DOHH2 (cell line): Measurements from ENCODE around the gene FAM124B.

Source experiments
- H3F3A ChIP-seq: fragments of 200-600 bp; sonication (generic), shearing (Covaris generic); 2 replicates; pipeline ENCODE4 v1.6.0; 2016; ENCODE audit warnings: antibody characterized with exemption, mild to moderate bottlenecking; ENCODE audit not compliant: control insufficient read depth, insufficient read depth
- H3K27ac ChIP-seq: fragments of 200-600 bp; sonication (generic); 2 replicates; pipeline ENCODE4 v1.5.1; 2014; ENCODE audit warnings: low read depth, mild to moderate bottlenecking, low read length, moderate library complexity
- H3K27me3 ChIP-seq: fragments of 200-600 bp; sonication (generic); 2 replicates; pipeline ENCODE4 v1.6.1; 2014; ENCODE audit warnings: mild to moderate bottlenecking, low read length, mixed read lengths; ENCODE audit not compliant: control insufficient read depth
- H3K36me3 ChIP-seq: fragments of 200-600 bp; sonication (generic); 2 replicates; pipeline ENCODE4 v1.6.1; 2014; ENCODE audit warnings: mild to moderate bottlenecking, low read length, moderate library complexity, mixed read lengths; ENCODE audit not compliant: control insufficient read depth
- H3K4me1 ChIP-seq: fragments of 200-600 bp; sonication (generic); 2 replicates; pipeline ENCODE4 v1.6.1; 2014; ENCODE audit warnings: mild to moderate bottlenecking, low read length, mixed read lengths; ENCODE audit not compliant: control insufficient read depth
- H3K4me2 ChIP-seq: fragments of 200-600 bp; sonication (generic); 2 replicates; pipeline ENCODE4 v1.6.0; 2014; ENCODE audit warnings: mild to moderate bottlenecking, low read length, moderate library complexity
- H3K4me3 ChIP-seq: fragments of 200-600 bp; sonication (generic); 2 replicates; pipeline ENCODE4 v1.5.1; 2014; ENCODE audit warnings: mild to moderate bottlenecking, low read length, mixed read lengths
- H3K79me2 ChIP-seq: fragments of 200-600 bp; sonication (generic); 2 replicates; pipeline ENCODE4 v1.6.1; 2014; ENCODE audit warnings: mild to moderate bottlenecking, low read length, mixed read lengths; ENCODE audit not compliant: control insufficient read depth
- H3K9me2 ChIP-seq: fragments of 200-600 bp; sonication (generic); replicated peaks from 2 replicates; pipeline ENCODE4 v1.6.1; 2014; ENCODE audit warnings: mild to moderate bottlenecking, low read length, mixed read lengths; ENCODE audit not compliant: control insufficient read depth
- H3K9me3 ChIP-seq: fragments of 200-600 bp; sonication (generic); 2 replicates; pipeline ENCODE4 v1.6.1; 2014; ENCODE audit warnings: antibody characterized with exemption, low read length, mixed read lengths; ENCODE audit not compliant: control insufficient read depth, insufficient read depth
- H4K20me1 ChIP-seq: fragments of 200-600 bp; sonication (generic); 2 replicates; pipeline ENCODE4 v1.6.0; 2014; ENCODE audit warnings: low read depth, mild to moderate bottlenecking, antibody characterized with exemption, low read length, moderate library complexity; ENCODE audit not compliant: control insufficient read depth, insufficient read depth
- EZH2phosphoT487 ChIP-seq: fragments of 200-600 bp; sonication (generic); IDR thresholded peaks from 2 replicates; pipeline ENCODE4 v1.6.1; 2017; ENCODE audit warnings: borderline replicate concordance, mild to moderate bottlenecking, antibody characterized with exemption, low read length, moderate library complexity, mixed read lengths
- TF ChIP-seq, protein P1 (sequence below): fragments of 200-600 bp; sonication (generic); IDR thresholded peaks from one replicate; pipeline ENCODE4 v1.5.1; 2014; ENCODE audit warnings: antibody characterized with exemption, mild to moderate bottlenecking, low read depth, low read length; ENCODE audit not compliant: poor library complexity, severe bottlenecking

The FAM124B gene

DNA sequence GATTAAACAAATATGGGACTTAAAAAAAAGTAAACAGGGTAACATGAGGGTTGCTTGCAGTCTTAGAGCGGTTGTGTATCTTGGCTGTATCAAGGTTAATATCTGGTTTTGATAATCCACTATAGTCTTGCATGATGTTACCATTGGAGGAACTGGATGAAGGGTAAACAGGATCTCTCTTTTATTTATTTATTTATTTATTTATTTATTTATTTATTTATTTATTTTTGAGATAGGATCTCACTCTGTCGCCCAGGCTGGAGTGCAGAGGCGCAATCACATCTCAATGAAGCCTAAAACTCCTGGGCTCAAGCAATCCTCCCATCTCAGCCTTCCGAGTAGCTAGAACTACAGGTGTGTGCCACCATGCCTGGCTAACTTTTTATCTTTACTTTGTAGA is 42.9 kb upstream of the FAM124B start:
- Histone ChIP-seq H4K20me1 (no peaks in the 10 kb centered on the region), H3K27me3 (peaks cover 9% of the 10 kb centered on the region), H3K9me2 (no peaks in the 10 kb centered on the region), H3K4me2 (no peak overlapping the region), H3K4me3 (no peak overlapping the region), H3K36me3 (no peaks in the 10 kb centered on the region), H3K4me1 (peaks cover 5% of the 10 kb centered on the region), H3K27ac (no peak overlapping the region), H3K9me3 (no peaks in the 10 kb centered on the region), H3K79me2 (no peaks in the 10 kb centered on the region), H3F3A (no peaks in the 10 kb centered on the region)
- TF ChIP-seq EZH2phosphoT487, result no peak
- TF ChIP-seq, protein P1, sequence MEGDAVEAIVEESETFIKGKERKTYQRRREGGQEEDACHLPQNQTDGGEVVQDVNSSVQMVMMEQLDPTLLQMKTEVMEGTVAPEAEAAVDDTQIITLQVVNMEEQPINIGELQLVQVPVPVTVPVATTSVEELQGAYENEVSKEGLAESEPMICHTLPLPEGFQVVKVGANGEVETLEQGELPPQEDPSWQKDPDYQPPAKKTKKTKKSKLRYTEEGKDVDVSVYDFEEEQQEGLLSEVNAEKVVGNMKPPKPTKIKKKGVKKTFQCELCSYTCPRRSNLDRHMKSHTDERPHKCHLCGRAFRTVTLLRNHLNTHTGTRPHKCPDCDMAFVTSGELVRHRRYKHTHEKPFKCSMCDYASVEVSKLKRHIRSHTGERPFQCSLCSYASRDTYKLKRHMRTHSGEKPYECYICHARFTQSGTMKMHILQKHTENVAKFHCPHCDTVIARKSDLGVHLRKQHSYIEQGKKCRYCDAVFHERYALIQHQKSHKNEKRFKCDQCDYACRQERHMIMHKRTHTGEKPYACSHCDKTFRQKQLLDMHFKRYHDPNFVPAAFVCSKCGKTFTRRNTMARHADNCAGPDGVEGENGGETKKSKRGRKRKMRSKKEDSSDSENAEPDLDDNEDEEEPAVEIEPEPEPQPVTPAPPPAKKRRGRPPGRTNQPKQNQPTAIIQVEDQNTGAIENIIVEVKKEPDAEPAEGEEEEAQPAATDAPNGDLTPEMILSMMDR, result no peak

DNA sequence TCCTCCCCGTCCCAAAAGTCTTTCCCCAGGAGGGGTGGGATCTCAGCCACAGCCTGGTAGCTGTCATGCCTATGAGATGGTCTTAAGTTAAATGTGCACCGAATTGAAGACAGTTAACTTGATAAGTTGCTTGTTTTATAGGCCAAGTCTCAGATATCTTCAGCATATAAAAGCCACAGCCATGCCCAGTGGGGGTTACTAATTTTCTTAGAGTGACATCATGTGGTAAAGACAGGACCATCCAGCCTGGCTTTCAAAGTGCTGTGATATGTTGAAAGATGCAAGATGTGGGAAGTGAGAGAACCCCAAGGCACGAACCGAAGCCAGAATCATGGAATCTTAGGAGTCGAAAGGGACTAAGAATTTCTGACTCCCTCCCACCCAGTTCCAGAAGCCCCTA is 42.1 kb upstream of the FAM124B start:
- no peak overlapping the region for H3K4me2 ChIP-seq
- H3K36me3 ChIP-seq, result no peaks in the 10 kb centered on the region
- H3K9me2 ChIP-seq, result no peaks in the 10 kb centered on the region
- peaks cover 5% of the 10 kb centered on the region for H3K4me1 ChIP-seq
- no peaks in the 10 kb centered on the region for H4K20me1 ChIP-seq
- no peak overlapping the region for H3K4me3 ChIP-seq
- H3K27me3 ChIP-seq, result peaks cover 9% of the 10 kb centered on the region
- no peaks in the 10 kb centered on the region for H3K79me2 ChIP-seq
- TF ChIP-seq, protein P1, result no peak
- no peak for TF ChIP-seq EZH2phosphoT487
- H3F3A ChIP-seq, result no peaks in the 10 kb centered on the region
- H3K9me3 ChIP-seq, result no peaks in the 10 kb centered on the region
- H3K27ac ChIP-seq, result no peak overlapping the region

DNA sequence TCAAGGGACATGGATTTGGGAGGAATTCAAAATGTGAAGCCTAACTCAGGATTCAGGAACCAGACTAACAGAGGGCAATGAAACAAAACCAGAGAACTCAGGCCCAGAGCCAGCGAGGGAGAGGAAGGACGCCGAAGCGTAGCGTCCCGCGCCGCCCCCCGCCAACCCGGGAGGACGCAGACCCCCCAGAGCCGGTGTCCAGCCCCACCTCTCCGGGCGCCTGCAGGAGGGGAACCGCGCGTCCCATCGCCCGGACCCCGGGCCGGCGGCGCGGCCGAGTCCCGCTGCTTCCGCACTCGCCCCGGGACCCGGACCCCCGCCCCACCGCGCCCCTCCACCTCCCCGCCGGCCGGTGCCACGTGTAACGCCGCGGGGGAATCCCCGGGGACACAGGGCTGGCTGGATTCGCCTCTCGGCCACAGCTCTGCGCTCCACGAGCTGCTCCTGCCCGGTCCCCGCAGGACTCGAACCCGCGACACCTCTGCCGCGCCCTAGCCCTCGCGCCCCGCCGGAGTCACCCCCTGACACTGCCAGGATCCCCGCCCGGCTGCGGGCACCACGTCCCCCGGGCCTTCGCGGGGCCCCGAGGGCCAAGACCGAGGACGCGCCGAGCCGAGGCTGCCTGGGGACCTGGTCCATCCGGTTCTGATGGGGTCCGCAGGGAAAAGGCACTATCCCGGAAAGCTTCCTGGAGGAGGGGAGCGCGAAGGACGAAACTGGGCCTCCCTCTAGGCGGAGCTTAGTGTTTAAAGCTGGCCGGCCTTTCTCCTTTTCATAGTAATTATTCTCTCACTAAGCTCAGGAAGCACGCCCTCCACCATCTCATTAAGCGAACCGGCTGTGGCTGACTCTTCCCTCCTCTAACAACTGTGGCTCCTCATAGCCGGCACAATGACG is 40.4 kb upstream of the FAM124B start:
- Histone ChIP-seq H3F3A (no peaks in the 10 kb centered on the region), H3K4me3 (peak overlapping the region; percentile 51), H3K36me3 (no peaks in the 10 kb centered on the region), H3K9me3 (no peaks in the 10 kb centered on the region), H4K20me1 (no peaks in the 10 kb centered on the region), H3K4me2 (peak overlapping the region; percentile 64), H3K9me2 (no peaks in the 10 kb centered on the region), H3K27ac (no peak overlapping the region), H3K4me1 (peaks cover 5% of the 10 kb centered on the region), H3K27me3 (peaks cover 9% of the 10 kb centered on the region), H3K79me2 (no peaks in the 10 kb centered on the region)
- TF ChIP-seq, protein P1, result no peak
- no peak for TF ChIP-seq EZH2phosphoT487
